Gastroesophageal sphincter (tissue), 4 donors: ENCODE results near the gene PROM2. TPM values are rescaled to one million over a fixed set of nuclear protein-coding genes. Genes with fewer than 3 reads are reported as not detected.

Experiments used
- ATAC-seq: fragments of 150-250 bp; one replicate; pipeline ENCODE4 v1.9.1; 2016; ENCODE audit warnings: mild to moderate bottlenecking, moderate library complexity
- H3K27ac ChIP-seq, 4 donors: fragments of 200-600 bp; sonication (generic) in 3 of 4; 1 replicate in 3 of 4; 2 replicates in 1 of 4; pipeline ENCODE4 v1.5.1; 2016 to 2019
- H3K27me3 ChIP-seq: fragments of 200-600 bp; sonication (generic); one replicate; pipeline ENCODE4 v1.5.1; 2019
- H3K36me3 ChIP-seq, 2 donors: fragments of 200-600 bp; sonication (generic); one replicate each; pipeline ENCODE4 v1.5.1; 2019; ENCODE audit warnings: control low read depth in 1 of 2
- H3K4me1 ChIP-seq, 3 donors: fragments of 200-600 bp; sonication (generic); 1 replicate in 2 of 3; 2 replicates in 1 of 3; pipeline ENCODE4 v1.5.1; 2016 to 2019; ENCODE audit warnings: control low read depth in 2 of 3
- H3K4me3 ChIP-seq, 2 donors: fragments of 200-600 bp; sonication (generic); one replicate each; pipeline ENCODE4 v1.5.1; 2019; ENCODE audit warnings: mild to moderate bottlenecking in 1 of 2, moderate library complexity in 1 of 2
- H3K9me3 ChIP-seq, 3 donors: fragments of 200-600 bp; sonication (generic); one replicate each; pipeline ENCODE4 v1.5.1; 2017 to 2019; ENCODE audit warnings: control low read depth in 2 of 3
- CTCF ChIP-seq, 4 experiments: fragments of 200-600 bp in 2 of 4; fragments of 450-650 bp in 2 of 4; sonication (generic) in 1 of 4; IDR thresholded peaks; one replicate each; pipeline ENCODE4 v1.5.1; 2017 to 2019; ENCODE audit warnings: antibody characterized with exemption in 4 of 4, mild to moderate bottlenecking in 2 of 4, moderate library complexity in 2 of 4
- EP300 ChIP-seq: sonication (generic); formaldehyde crosslinking; IDR thresholded peaks from one replicate; pipeline ENCODE4 v1.6.1; 2017; ENCODE audit warnings: antibody characterized with exemption, mild to moderate bottlenecking
- POLR2A ChIP-seq, 2 donors: fragments of 450-650 bp; IDR thresholded peaks; one replicate each; pipeline ENCODE4 v1.6.1; 2017; ENCODE audit warnings: antibody characterized with exemption in 2 of 2, mild to moderate bottlenecking in 2 of 2, moderate library complexity in 1 of 2
- POLR2AphosphoS5 ChIP-seq: sonication (generic); formaldehyde crosslinking; IDR thresholded peaks from one replicate; pipeline ENCODE4 v1.6.1; 2017; ENCODE audit warnings: antibody characterized with exemption
- WGBS, 2 donors: methylation state at CpG; one replicate each; pipeline ENCODE4 v1.1.5; 2018; ENCODE audit warnings: low coverage in 1 of 2; 5-methylcytosine and 5-hydroxymethylcytosine counted together
- total RNA-seq, 4 donors: library from RNA; depleted of rRNA; stranded (reverse); fragments of >200 nt; gene quantifications; one replicate each; pipeline ENCODE4 v1.1.0, GENCODE V29; 2016

PROM2 gene
- total RNA-seq, 4 donors from 2014 or later: 0.94 to 36.4 (median 6.8) TPM

GRCh38 chr2:95271381-95271971, 2.8 kb upstream of the PROM2 start:
- Histone ChIP-seq H3K36me3 (no peaks in the 10 kb centered on the region), H3K4me3 (no peak overlapping the region), H3K27me3 (no peaks in the 10 kb centered on the region), H3K27ac (no peak overlapping the region), H3K9me3 (no peaks in the 10 kb centered on the region), H3K4me1 (no peaks in the 10 kb centered on the region)
- TF ChIP-seq EP300 (no peak), CTCF (IDR thresholded peaks at IDR 0.05) (no peak), POLR2AphosphoS5 (no peak), POLR2A (IDR thresholded peaks at IDR 0.05) (no peak)
- no peak for ATAC-seq
- WGBS, 2 donors: 40% methylated on average over 2 of the region's 6 CpGs; no CpG with 5 or more reads in 1 of the 2 donors

- Histone ChIP-seq H3K4me1 (no peaks in the 10 kb centered on the region), H3K27me3 (no peaks in the 10 kb centered on the region), H3K36me3 (no peaks in the 10 kb centered on the region), H3K27ac (no peak overlapping the region), H3K4me3 (no peak overlapping the region), H3K9me3 (no peaks in the 10 kb centered on the region)
- WGBS, 2 donors: 93 to 100% methylated on average over 1 to 5 of the region's 6 CpGs
- no peak for ATAC-seq
- no peak for TF ChIP-seq EP300
- no peak for TF ChIP-seq CTCF (IDR thresholded peaks at IDR 0.05)
- no peak for TF ChIP-seq POLR2A (IDR thresholded peaks at IDR 0.05)
- TF ChIP-seq POLR2AphosphoS5: no peak
Measured at GRCh38 chr2:95272299-95272751, 1.9 kb upstream of the PROM2 start.

GRCh38 chr2:95272781-95273180, 1.5 kb upstream of the PROM2 start:
- ATAC-seq: no peak
- H3K27me3 ChIP-seq: no peaks in the 10 kb centered on the region
- H3K27ac ChIP-seq: no peak overlapping the region
- H3K9me3 ChIP-seq: no peaks in the 10 kb centered on the region
- no peaks in the 10 kb centered on the region for H3K36me3 ChIP-seq
- 80% methylated on average over 1 of the region's 1 CpG; no CpG with 5 or more reads in 1 of the 2 donors for WGBS, 2 donors
- H3K4me1 ChIP-seq: no peaks in the 10 kb centered on the region
- TF ChIP-seq CTCF (IDR thresholded peaks at IDR 0.05): no peak
- no peak for TF ChIP-seq EP300
- no peak for TF ChIP-seq POLR2AphosphoS5
- no peak for TF ChIP-seq POLR2A (IDR thresholded peaks at IDR 0.05)
- H3K4me3 ChIP-seq: no peak overlapping the region

- Histone ChIP-seq H3K27me3 (no peaks in the 10 kb centered on the region), H3K36me3 (no peaks in the 10 kb centered on the region), H3K4me3 (no peak overlapping the region), H3K9me3 (no peaks in the 10 kb centered on the region), H3K4me1 (no peaks in the 10 kb centered on the region), H3K27ac (no peak overlapping the region)
- no peak for ATAC-seq
- 81 to 88% methylated on average over 4 to 5 of the region's 11 CpGs for WGBS, 2 donors
- TF ChIP-seq EP300 (no peak), POLR2A (IDR thresholded peaks at IDR 0.05) (no peak), CTCF (IDR thresholded peaks at IDR 0.05) (no peak), POLR2AphosphoS5 (no peak)
Measured at GRCh38 chr2:95273566-95274290, 521 bp upstream of the PROM2 start.

- WGBS, 2 donors: no CpG with 5 or more reads among the region's 4 CpGs
- Histone ChIP-seq H3K9me3 (no peaks in the 10 kb centered on the region), H3K4me3 (no peak overlapping the region), H3K27ac (no peak overlapping the region), H3K27me3 (no peaks in the 10 kb centered on the region), H3K36me3 (no peaks in the 10 kb centered on the region), H3K4me1 (no peaks in the 10 kb centered on the region)
- no peak for ATAC-seq
- TF ChIP-seq EP300: no peak
- TF ChIP-seq CTCF (IDR thresholded peaks at IDR 0.05): no peak
- TF ChIP-seq POLR2AphosphoS5: no peak
- no peak for TF ChIP-seq POLR2A (IDR thresholded peaks at IDR 0.05)
Measured at GRCh38 chr2:95275151-95275515, 884 bp downstream of the PROM2 start.
